GM18517 (cell line): ENCODE data around the gene MUC20.
"Not testable (repeated sequence)": the region's sequence is repeated elsewhere in the genome, so short reads cannot be mapped to it uniquely, and the experiment has no call there.

Experiments used
- ATAC-seq: cut with Tn5 transposase; IDR thresholded peaks from one replicate; pipeline ENCODE4 v1.9.1; 2021; ENCODE audit warnings: mild to moderate bottlenecking, moderate library complexity; ENCODE audit not compliant: unreplicated experiment

The MUC20 gene

DNA sequence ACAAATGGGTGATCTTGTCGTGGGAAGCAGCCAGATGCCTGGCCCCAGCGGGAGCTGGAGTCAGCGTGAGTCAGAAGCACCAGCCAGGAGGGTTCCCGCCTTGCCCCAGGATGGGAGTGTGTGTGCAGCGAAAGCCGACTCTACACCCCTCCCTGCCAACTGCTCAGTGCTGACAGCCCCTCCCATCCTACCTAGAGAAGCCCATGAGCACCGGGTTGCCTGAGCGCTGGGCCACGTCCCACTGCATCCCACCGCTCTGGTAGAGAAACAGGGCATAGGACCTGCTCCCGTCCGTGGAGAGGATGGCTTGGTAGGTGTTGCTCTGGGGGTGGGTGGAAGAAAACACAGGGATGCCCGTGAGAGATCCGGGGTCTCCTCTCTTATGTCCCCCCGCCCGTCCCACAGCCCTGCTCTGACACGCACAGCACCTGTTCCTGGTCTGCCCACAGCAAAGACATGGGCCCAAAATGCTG is 48.1 kb downstream of the MUC20 start:
- ATAC-seq, result no peak

DNA sequence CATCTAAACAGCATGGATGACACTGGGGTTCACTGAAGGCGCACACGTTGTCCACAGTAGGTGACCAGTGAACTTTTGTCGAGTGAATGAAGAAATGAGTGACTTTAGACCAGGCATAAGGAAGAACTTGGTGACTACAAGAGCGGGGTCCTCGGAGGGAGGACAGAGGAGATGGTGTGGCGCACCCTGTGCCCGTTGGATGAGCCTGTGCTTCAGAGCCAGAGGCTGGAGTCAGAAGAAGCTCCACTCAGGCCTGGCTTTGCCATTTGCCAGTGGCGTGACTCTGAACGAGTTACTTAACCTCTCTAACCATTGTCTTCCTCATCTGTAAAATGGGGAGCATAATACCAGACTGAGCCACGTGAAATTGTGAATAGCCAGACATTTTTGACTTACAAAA is 48.8 kb downstream of the MUC20 start:
- ATAC-seq, result no peak

- ATAC-seq, result no peak
Measured at GRCh38 chr3:195770081-195770840, 49.5 kb downstream of the MUC20 start.

- ATAC-seq, result not testable (repeated sequence)
Measured at GRCh38 chr3:195770841-195771645, 50.3 kb downstream of the MUC20 start.

DNA sequence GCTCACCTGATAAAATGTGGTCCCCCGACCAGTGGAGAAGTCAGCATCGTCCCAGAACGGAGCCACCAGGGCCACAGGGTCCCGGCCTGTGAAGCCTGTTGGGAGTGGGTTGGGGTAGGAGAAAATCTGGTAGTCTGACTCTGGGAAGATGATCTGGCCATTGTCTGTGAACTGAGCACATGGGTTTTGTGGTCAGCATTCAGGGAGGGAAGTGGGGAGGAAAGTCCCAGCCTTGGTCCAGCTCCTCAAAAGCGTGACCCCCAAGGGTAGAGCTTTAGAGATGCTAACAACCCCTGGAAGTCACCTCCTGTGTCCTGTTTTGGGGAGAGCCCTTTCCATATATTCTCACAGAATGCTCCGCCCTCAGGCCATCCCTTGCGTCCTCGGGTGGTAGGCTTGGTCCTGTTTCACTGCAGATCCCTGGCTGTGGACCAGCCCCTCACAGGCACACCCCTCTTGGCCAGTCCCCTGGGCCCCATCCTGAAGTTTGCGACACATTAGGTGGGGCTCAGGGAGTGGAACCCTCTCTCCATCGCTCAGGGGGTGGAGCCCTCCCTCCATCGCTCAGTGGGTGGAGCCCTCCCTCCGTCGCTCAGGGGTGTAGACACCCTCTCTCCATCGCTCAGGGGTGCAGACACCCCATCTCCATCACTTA is 51.0 kb downstream of the MUC20 start:
- no peak for ATAC-seq

DNA sequence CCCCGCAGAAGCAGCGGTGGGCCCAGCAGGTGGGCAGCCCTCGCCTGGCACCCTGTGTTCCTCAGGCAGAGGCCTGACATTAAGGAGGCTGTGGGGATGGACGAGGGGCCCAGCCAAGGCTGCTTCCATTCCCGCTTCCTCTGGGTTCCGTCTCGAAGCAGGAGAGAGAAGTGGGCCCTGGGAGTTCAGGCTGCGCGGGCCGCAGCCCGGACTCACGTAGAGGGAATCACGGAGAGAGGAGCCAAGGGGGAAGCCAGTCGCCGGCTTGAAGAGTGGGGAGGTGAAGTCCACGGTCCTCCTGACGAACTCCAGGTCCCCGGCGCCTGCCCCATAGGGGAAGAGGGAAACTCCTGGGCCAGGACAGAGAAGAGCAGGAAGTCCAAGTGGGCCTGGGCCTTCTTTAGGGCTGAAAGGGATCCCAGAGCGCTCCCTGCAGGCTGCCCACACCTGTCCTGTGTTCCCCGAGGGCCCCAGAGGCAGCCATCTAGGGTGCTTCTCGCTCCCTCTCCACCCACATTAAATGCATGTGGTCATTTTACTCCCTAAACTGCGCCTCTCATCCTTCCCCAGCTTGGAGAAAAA is 53.3 kb downstream of the MUC20 start:
- ATAC-seq, result no peak

DNA sequence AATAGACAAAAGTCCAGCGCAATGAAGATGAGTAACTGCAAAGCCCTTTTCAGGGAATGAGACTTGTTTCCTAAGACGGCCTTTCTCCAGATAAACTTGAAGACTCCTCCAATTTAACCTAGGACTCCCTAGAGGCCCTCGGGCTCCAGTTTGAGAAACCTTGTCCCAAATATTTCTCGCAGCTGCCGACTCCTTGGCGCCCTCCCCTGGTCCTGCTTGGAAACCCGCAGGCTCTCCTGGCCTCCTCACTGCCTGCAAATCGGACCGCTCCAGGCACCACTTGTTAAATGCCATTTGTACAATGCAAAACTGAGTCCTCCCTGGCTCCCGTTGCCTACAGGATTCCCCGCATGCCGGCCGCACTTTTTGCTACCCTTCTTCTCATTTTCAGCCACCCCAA is 54.1 kb downstream of the MUC20 start:
- ATAC-seq, result no peak

GRCh38 chr3:195777975-195778374 is 57.2 kb downstream of the MUC20 start:
- ATAC-seq, result no peak

DNA sequence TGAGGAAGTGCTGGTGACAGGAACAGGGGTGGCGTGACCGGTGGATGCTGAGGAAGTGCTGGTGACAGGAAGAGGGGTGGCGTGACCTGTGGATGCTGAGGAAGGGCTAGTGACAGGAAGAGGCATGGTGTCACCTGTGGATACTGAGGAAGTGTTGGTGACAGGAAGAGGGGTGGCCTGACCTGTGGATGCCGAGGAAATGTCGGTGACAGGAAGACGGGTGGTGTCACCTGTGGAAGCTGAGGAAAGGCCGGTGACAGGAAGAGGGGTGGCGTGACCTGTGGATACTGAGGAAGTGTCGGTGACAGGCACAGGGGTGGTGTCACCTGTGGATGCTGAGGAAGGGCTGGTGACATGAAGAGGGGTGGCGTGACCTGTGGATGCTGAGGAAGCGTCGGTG is 60.5 kb downstream of the MUC20 start:
- ATAC-seq, result not testable (repeated sequence)
